ENCODE measurements around the gene GFPT2. TPM values are rescaled to one million over a fixed set of nuclear protein-coding genes. Genes with fewer than 3 reads are reported as not detected.

GFPT2 gene
- total RNA-seq, 4 donors from 2014 or later, result 2.5 to 8.4 (median 3.8) TPM

DNA sequence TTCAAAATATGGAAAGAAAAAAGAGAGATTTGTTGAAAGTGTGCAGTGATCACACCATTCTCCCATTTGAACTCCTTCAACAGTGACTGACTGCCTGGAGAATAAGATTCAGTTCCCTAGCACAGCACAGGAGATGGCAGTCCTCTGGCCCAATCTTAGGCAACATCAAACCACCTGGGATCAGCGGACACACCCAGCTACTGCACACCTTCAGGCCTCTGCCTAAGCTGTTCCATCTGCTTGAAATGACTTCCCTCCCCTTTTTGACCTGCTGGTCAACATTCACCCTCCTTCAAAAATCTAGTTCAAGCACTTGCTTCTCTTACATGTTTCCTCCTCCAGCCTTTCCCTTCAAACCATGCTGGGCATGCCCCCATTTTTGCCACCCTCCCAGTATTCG, 65.7 kb downstream of the GFPT2 start:
- 82 to 91% methylated on average over 2 of the region's 2 CpGs for WGBS, 2 donors
- H3K4me3 ChIP-seq (ENCODE audit: low read depth, poor library complexity, severe bottlenecking), result no peak overlapping the region
- intact Hi-C loops (cut with DNase I; ENCODE audit: low total_unique reads), result no loop called here
- DNase-seq (ENCODE audit: low spot score in 2 of 2), result no peak
- TF ChIP-seq POLR2A (IDR thresholded peaks at IDR 0.05), result no peak
- TF ChIP-seq, protein P1, sequence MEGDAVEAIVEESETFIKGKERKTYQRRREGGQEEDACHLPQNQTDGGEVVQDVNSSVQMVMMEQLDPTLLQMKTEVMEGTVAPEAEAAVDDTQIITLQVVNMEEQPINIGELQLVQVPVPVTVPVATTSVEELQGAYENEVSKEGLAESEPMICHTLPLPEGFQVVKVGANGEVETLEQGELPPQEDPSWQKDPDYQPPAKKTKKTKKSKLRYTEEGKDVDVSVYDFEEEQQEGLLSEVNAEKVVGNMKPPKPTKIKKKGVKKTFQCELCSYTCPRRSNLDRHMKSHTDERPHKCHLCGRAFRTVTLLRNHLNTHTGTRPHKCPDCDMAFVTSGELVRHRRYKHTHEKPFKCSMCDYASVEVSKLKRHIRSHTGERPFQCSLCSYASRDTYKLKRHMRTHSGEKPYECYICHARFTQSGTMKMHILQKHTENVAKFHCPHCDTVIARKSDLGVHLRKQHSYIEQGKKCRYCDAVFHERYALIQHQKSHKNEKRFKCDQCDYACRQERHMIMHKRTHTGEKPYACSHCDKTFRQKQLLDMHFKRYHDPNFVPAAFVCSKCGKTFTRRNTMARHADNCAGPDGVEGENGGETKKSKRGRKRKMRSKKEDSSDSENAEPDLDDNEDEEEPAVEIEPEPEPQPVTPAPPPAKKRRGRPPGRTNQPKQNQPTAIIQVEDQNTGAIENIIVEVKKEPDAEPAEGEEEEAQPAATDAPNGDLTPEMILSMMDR (IDR thresholded peaks at IDR 0.05), result no peak

DNA sequence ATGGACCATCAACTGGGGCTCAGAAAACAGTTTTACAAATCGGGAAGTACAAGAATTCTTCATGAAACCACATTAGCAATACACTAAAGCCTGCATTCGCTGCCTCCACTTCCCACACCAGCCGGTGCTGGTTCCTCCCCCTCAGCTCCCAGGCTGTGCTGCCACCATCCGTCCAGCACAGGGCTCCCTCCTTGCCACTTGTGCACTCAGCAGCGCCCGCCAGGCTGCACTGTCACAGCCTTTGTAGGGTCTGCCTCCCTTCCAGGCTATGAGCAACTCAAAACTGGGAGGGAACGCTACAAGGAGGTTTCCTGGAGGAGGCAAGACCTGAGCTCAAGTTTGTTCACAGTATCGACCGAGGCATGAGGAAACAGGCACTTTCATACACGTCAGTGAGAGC, 69.0 kb downstream of the GFPT2 start:
- no peak overlapping the region for H3K4me3 ChIP-seq (ENCODE audit: low read depth, poor library complexity, severe bottlenecking)
- DNase-seq (ENCODE audit: low spot score in 2 of 2), result no peak
- intact Hi-C loops (cut with DNase I; ENCODE audit: low total_unique reads), result no loop called here
- TF ChIP-seq, protein P1 (IDR thresholded peaks at IDR 0.05), result no peak
- TF ChIP-seq POLR2A (IDR thresholded peaks at IDR 0.05), result no peak
- WGBS, 2 donors, result 82 to 88% methylated on average over 10 of the region's 10 CpGs

DNA sequence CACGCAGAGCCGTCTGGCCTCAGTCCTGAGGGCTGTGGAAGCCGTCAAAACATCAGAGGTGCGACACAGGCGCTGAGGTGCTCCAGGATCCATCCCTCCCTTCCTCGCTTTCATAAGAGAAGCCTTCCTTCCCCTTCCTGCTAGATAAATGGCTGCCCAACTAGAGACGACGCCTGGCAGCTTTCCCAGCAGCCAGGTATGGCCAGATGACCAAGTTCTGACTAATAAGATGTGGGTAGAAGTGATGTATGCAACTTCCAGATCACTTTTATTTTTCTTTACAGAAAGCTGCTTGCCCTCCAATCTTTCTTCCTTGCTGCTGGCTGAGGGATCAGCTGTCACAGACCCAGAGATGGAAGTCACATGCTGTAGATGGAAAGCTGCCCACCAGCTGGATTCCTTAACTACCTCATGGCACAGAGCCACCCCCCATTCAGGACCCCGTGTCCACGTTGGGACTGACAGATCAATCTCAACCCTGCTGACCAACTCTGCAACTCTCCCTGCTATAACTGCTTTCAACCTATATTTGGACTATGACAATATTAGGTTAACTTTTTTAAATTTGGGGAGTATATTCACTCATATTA, 70.0 kb downstream of the GFPT2 start:
- no peak overlapping the region for H3K4me3 ChIP-seq (ENCODE audit: low read depth, poor library complexity, severe bottlenecking)
- intact Hi-C loops (cut with DNase I; ENCODE audit: low total_unique reads), result no loop called here
- WGBS, 2 donors, result 80 to 81% methylated on average over 10 of the region's 10 CpGs
- DNase-seq (ENCODE audit: low spot score in 2 of 2), result no peak
- TF ChIP-seq, protein P1 (IDR thresholded peaks at IDR 0.05), result no peak
- no peak for TF ChIP-seq POLR2A (IDR thresholded peaks at IDR 0.05)

DNA sequence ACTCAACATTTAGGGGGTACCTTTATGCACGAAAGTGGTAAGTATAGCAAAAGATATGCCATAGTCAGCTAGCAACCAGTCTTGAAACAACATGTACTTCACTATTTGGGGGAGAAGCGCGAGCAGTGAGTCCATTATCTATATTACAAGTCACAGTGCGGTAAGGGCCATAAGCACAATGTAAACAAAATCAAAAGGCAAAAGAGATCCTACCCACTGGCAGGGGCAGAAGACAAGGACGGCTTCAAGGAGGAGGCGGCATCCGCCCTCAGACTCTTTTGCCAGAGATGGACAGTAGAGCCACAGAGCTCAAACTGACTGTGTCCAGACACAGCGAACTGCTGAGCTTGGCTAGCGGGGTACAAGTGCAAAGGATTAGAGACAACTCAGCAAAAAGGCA, 70.9 kb downstream of the GFPT2 start:
- 93 to 97% methylated on average over 9 of the region's 9 CpGs for WGBS, 2 donors
- DNase-seq (ENCODE audit: low spot score in 2 of 2), result no peak
- intact Hi-C loops (cut with DNase I; ENCODE audit: low total_unique reads), result no loop called here
- TF ChIP-seq POLR2A (IDR thresholded peaks at IDR 0.05), result no peak
- TF ChIP-seq, protein P1 (IDR thresholded peaks at IDR 0.05), result no peak
- no peak overlapping the region for H3K4me3 ChIP-seq (ENCODE audit: low read depth, poor library complexity, severe bottlenecking)

DNA sequence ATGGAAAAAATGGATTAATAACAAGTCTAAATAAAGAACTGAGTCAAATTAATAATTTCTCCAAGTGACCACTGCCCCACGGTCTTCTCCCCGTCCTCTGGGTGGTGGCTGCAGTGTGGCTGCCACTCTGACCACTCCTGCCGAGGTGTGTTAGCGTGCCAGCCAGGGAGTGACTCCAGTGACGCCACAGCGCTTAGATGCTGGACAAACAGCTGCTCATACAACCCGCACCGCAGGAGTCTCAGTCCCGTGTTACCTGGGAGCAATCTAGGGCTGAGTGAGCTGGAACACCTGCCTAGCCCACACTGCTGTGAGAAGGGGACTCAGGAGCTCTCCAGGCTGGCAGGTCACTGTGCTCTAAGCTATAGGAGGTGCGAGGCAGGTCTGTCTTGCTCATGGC, 71.4 kb downstream of the GFPT2 start:
- no peak for DNase-seq (ENCODE audit: low spot score in 2 of 2)
- H3K4me3 ChIP-seq (ENCODE audit: low read depth, poor library complexity, severe bottlenecking), result no peak overlapping the region
- TF ChIP-seq, protein P1 (IDR thresholded peaks at IDR 0.05), result no peak
- TF ChIP-seq POLR2A (IDR thresholded peaks at IDR 0.05), result no peak
- intact Hi-C loops (cut with DNase I; ENCODE audit: low total_unique reads), result no loop called here
- 86 to 93% methylated on average over 10 of the region's 10 CpGs for WGBS, 2 donors

DNA sequence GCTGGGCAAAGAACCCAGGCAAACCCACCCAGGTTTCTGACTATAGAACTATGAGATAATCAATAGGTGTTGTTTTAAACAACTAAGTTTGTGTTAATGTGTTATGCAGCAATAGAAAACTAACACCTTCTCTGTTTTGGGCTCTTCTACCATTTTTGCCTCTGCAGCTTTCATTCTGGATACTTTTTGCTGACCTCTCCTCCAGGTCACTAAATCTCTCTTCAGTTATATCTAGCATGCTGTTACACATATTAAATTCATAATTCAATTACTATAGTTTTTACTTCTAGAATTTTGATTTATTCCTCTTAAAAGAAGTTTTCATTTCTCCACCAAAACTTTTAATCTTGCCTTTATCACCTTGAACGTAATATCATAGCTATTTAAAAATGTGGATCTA, 78.4 kb downstream of the GFPT2 start:
- DNase-seq (ENCODE audit: low spot score in 2 of 2), result no peak
- H3K4me3 ChIP-seq (ENCODE audit: low read depth, poor library complexity, severe bottlenecking), result no peak overlapping the region
- TF ChIP-seq POLR2A (IDR thresholded peaks at IDR 0.05), result no peak
- TF ChIP-seq, protein P1 (IDR thresholded peaks at IDR 0.05), result no peak
- WGBS, 2 donors, result 97 to 98% methylated on average over 1 of the region's 1 CpG
- intact Hi-C loops (cut with DNase I; ENCODE audit: low total_unique reads), result no loop called here
